Measurements from ENCODE around the gene ABHD12B.
A peak's percentile ranks its signal among the peaks of the same experiment; 100 is the strongest.
"Not testable (repeated sequence)": the region's sequence is repeated elsewhere in the genome, so short reads cannot be mapped to it uniquely, and the experiment has no call there.

ABHD12B gene

DNA sequence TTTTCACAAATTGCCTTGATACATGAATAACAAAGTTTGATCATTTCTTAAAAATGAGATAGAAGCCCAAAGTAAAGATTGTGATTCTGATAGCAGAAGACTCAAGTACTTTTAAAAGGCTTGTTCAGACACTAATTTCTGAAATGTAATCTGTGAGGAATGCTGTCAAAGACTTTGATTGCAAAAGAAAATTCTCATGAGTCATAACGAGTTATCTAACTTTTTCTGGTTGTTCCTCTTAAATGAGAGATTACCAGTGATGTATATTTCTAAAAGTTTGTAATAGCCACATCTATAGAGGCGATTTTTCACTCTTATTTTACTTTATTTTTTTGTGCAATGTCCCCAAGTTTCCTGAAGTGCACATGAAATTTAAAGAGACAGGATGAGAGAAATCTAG is 65.5 kb downstream of the ABHD12B start:
- peak; percentile 75 for DNase-seq

DNA sequence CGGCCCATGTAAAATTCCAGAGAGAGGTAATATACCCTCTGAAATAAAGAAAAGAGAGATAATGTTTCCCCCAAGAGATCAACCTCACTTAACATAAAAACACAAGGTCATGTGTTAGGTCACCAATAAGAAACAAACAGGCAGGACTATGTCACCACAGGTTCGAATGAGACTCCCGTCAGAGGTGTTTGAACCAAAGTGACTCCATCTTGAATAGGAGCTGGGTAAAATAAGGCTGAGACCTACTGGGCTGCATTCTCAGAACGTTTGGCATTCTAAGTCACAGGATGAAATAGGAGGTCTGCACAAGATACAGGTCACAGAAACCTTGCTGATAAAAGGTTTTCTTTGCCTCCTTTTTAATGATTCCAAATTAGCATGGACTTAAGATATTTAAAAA is 65.9 kb downstream of the ABHD12B start:
- no peak for DNase-seq

DNA sequence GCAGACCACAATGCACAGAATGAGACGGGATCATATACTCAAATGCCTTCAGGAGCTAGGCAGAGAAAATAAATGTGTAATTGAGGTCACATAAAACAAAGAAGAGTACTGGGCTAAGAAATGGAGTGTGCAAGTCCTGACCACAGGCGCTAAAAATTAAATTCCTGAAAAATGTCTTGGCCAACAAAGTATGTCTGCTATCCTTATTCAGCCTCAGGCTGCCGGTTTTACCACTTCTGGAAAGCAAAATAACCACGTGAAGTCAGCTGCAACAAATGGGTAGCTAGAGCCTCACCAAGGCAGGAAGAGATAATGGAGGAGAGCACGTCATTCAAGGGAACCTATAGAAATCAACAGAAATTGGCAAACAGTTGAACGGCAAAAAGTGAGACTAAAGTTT is 69.3 kb downstream of the ABHD12B start:
- DNase-seq: no peak

DNA sequence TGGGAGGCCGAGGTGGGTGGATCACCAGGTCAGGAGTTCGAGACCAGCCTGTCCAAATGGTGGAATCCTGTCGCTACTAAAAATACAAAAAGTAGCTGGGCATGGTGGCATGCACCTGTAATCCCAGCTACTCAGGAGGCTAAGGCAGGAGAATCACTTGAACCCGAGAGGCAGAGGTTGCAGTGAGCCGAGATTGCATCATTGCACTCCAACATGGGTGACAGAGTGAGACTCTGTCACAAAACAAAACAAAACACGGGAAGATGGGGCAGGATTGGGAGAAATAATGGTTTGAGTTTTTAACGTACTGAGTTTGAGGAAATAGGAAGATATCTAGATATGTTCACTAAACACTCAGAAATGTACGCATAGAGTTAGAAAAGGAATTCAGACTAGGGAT is 69.8 kb downstream of the ABHD12B start:
- not testable (repeated sequence) for DNase-seq

DNA sequence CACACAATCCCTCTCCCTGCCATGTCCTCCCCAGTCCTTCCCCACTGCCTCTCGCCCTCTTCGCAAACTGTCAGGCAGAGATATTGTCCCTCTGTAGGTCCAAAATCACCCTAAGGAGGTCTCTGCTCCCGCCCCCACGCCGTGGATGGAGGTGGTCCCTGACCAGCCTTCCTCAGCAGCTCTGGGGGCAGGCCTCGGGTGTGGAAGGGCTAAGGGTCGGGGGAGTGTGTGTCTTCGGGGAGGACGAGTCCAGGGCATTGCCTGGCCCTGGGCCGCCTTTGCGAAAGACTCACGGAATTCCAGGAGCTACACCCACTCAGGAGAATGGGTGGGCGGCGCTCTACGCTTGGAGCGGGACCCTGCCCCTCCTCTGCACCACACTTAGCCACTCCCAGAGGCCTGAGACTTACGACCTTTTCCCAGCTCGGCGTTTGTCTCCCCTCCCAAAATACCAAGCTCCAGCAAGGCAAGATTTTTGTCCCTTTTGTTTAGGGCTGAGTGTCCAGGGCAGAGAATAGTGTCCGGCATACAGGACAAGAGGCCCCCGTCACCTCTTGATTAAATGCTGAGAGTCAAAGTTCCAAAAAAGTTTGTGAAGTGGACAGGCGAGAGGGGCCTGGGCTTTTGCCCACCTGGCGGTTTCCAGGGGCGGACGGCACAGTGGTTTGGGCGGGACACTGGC is 71.5 kb downstream of the ABHD12B start:
- DNase-seq: no peak

DNA sequence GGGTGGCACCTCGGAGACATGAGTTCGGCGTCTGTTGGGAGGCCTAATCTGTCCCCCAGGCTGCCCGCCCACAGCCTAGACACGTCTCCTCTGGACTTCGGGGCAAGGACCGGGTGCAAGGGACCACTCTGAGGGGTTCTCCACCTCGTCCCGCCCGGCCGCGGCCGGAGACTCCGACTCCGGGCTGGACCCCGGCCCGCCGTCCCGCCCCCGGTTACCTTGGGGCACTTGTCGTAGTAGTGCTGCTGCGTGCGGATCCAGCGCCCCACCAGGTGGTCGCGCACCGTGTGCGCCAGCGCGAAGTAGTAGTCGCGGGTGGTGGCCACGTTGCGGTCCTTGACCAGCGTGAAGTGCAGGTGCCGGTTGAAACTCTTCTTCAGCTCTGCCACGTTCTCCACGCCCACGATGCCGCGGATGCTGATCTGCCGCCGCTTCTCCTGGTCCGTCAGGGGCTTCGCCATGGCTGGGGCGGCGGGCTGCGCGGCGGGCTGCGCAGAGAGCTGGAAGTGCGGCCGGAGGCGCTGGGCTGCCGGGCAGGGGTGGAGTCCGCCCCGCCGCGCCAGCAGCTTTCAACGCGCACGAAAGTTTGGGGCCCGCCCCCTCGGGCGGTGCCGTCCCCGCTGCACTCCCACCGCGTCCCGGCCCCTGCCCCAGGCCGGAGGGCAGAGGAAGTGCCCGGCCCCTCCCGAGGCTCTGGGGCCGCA is 72.2 kb downstream of the ABHD12B start, which contains the start of gene PYGL:
Gene PYGL (minus strand): TSS at position 541 of the 704 bp plus-strand sequence. CDS start 80 bp downstream, at position 461.
- peak; percentile 87 for DNase-seq

DNA sequence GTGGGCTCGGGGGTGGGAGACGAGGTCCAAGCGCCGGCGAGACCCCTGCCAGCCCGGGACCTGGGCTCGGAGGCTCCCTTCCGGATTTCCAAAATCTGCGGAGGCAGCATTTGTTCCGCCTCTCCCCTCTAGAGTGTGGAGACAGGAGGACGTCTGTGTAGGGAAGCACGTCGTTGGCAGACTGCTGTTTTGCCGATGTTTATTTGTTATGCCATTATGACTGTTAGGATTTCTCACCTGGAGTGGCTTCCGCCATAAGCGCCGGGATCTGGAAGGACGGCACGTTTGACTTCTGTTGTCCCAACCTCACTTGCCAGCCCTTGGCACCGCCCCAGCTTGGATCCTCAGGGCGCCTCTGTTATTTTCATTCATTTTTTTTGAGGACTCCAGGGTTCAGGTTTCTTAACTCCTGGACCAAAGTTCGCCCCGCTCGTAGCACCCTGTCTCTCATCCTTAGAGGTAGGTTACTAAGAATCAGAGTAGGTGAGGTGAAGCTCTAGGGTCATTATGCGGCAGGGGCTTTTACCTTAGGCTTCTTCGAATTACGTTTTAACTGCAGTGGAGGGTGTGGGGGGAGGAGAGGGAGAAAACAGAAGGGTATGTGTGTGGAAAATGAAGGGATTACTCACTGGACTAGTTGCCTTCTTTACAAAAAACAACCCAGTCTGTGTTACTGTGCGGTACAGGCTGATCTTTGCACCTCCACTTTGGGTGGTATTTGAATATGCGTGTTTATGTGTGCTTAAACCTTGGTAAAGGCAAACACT is 73.0 kb downstream of the ABHD12B start:
- DNase-seq: no peak

DNA sequence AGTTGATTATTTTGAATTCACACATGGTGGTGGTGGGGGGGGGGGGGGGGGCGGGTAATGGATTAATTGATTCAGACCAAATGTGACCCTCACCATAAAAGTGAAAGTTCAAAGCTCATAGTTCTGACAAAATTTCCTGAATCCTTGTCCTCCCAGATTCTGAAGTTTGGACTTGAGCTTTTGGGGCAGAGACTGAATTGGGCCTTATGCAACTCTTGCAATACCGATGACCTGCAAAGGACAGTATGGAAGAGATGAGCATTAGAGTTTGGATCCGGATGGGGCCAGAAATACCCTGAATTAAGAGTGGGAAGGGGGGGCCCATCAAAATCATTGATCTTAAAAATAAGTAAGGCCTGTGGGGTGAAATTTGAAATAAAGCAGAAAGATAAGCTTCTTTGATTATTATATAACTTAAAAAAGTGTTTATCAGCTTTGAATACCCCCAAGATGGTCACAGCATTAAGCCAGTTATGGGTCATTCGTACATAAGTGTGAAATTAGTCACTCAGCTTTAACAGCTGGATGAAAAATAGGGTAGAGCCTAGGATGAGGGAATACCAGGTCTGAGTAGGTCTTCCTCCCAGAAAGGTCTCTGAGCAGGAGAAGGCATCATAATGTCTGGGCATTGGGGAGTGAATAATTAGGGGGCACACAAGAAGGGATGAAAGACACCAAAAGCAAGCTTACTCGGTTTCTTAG is 74.5 kb downstream of the ABHD12B start:
- DNase-seq: no peak

DNA sequence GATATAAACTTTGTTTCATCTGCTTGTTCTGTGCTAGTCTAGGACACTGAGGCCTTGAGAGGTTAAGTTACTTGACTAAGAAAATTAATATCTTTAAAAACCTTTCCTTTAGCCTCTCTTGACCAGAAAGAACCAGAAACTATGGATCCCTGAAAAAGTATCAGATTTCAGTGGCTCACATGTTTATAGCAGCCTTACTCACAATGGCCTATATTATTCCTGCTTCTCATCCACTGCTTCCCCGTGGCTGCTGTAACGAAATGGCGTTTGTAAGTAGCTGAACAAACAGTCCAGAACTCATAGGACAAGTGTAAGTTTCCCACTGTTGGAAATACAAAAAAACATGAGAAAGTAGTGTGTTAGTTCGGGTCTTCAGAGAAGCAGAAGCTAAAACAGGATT is 75.6 kb downstream of the ABHD12B start:
- DNase-seq: no peak

DNA sequence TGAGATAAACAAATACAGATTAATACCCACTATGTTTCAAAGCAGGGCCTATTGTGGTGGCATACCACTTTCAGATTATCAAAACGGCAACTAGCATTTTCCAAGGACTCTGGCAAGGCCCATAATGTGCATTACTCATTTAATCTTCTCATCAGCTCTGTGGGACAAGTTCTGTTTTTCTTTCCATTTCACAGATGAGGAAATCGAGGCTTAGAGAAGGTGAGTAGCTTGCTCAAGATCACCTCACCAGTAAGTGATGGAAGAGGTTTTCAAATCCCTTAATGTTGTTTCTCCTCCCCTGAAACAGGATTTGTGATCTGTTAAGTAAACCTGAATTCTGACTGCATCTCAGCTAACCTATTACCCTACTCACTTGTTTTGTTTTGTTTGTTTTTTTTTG is 76.4 kb downstream of the ABHD12B start:
- no peak for DNase-seq

DNA sequence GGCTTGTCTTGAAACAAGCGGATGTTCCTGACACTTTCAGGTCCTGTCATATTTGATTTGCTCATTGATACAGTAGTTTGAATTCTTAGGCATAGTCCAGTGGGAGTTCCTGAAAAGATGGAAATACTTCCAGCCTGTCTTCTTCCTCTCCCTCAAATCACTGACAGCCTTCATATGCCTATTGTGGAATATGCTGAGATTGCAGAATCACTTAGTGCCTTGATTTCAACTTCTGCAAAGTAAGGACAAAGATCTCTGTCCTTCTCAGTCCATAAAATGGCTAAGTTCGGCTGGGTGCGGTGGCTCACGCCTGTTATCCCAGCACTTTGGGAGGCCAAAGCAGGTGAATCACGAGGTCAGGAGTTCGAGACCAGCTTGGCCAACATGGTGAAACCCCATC is 79.2 kb downstream of the ABHD12B start:
- no peak for DNase-seq

DNA sequence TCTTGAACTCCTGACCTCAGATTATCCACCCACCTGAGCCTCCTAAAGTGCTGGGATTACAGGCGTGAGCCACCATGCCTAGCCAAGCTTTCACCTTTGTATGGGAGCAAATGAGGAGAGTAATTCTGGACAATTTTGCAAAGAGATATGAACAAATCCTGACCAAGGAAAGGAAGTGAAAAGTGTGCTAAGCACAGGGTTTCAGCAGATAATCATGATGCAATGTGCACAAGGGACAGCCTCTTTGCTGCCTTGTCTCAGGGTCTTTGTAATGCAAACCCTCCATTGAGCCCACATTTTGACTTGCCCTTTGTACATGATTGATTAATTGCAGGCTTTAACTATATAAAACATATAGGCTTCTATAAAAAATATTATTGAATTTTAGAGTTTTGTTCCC is 81.6 kb downstream of the ABHD12B start:
- no peak for DNase-seq

Measured in suppressor macrophage treated with lipopolysaccharide for 4 hours (primary cell).